ENCODE measurements around the gene MEF2D. TPM values are rescaled to one million over a fixed set of nuclear protein-coding genes. Genes with fewer than 3 reads are reported as not detected.

Gene MEF2D
- total and polyA plus RNA-seq, 3 experiments from 2014 or later, result 19.2 to 35.4 (median 32.9) TPM

DNA sequence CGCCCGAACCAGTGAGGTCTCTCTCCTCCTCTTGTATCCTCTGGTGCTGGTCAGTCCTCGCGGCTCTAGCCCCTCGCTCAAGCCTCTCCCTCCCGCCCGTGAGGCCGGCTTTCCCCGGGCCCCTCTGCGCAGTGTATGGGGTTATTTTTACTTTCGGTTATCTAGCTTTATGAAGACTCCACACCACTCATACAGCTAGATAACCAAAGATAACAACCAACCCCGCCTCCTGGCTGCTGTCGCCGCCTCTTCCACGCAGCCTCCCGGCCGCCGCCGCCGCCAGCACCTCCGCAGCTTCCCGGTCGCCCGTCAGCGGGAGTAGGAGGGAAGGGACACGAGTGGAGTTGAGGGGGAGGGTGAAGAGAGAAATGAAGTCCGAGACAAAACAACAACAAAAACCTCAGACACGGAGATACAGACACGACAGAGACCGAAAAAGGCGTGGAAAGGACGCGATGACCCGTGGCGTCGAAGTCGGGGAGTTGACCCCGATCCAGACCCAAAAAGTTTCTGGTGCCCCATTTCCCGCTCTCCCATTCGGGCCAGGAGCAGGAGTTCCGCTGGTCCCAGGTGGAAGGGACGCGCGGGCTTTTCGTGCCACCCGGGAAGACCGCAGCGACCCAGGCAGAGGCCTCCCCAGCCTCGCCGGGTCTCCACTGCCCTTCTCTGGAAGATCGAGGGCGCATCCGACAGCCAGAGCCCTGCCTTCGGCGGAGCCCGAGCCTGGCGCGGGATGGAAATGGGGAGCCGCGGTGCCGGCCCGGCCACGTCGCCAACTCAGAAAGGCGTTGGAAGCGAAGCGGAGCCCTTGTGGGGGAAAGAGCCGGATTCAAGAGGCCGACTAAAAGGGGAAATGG lies 80.1 kb downstream of the MEF2D start:
- Mint-ChIP-seq H3K4me3 (peak overlapping the region; percentile 91 to 97 (median 93)), H3K27me3 (peaks cover 14 to 71% of the 10 kb centered on the region in 2 donors), H3K36me3 (peaks cover 0 to 4% (median 3%) of the 10 kb centered on the region in 3 donors), H3K4me1 (peaks cover 23 to 35% (median 26%) of the 10 kb centered on the region in 3 donors), H3K9me3 (no peaks in the 10 kb centered on the region), H3K27ac (peak overlapping the region; percentile 51 to 98 (median 90))
- peak; percentile 38 to 65 (median 52) for DNase-seq
- Histone ChIP-seq H3K4me3 (ENCODE audit: low read length) (peak overlapping the region; percentile 62), H3K36me3 (ENCODE audit: insufficient read depth, low read length) (no peaks in the 10 kb centered on the region), H3K27me3 (ENCODE audit: insufficient read depth, low read length, poor library complexity, severe bottlenecking) (peaks cover 42% of the 10 kb centered on the region), H3K4me1 (ENCODE audit: insufficient read depth, low read length) (peaks cover 25% of the 10 kb centered on the region), H3K9me3 (ENCODE audit: low read length) (no peaks in the 10 kb centered on the region), H3K27ac (ENCODE audit: low read depth, low read length) (peak overlapping the region; percentile 68)
- POLR2A ChIA-PET, result interaction anchor here (0.7 kb wide), 1 partner anchor 35 kb away, joined by 3 read pairs; no protein-coding TSS in a partner anchor
- CTCF ChIA-PET, result interaction anchor here (0.6 to 4.6 kb wide), 10 partner anchors 11 to 194 kb away, joined by 3 to 35 read pairs (median 6); no protein-coding TSS in a partner anchor

DNA sequence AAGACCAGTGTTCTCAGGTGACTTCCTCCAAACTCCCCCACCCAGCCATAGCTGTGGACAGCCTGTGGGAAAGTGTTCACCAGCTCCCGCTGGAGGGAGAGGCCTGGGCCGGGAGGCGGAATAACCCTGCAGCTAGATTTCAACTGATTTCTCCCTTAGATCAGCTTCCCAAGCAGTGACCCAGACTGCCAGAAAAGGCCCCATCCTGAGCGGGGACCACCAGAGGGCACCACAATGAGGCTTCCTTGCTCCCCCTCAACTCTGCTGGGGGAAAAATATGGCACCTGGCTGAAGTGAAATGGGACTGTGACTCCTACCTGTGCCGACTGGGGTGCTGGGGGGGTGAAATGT lies 80.7 kb downstream of the MEF2D start:
- peak in 3 of 5 donors; percentile 35 to 68 (median 58) for DNase-seq
- Mint-ChIP-seq H3K9me3 (no peaks in the 10 kb centered on the region), H3K36me3 (peaks cover 0 to 4% (median 3%) of the 10 kb centered on the region in 3 donors), H3K27ac (peak overlapping the region in 7 of 8 donors; percentile 51 to 98 (median 92)), H3K27me3 (peaks cover 14 to 71% of the 10 kb centered on the region in 2 donors), H3K4me1 (peaks cover 23 to 35% (median 26%) of the 10 kb centered on the region in 3 donors), H3K4me3 (peak overlapping the region; percentile 91 to 97 (median 93))
- H3K36me3 ChIP-seq (ENCODE audit: insufficient read depth, low read length), result no peaks in the 10 kb centered on the region
- H3K4me1 ChIP-seq (ENCODE audit: insufficient read depth, low read length), result peaks cover 25% of the 10 kb centered on the region
- H3K9me3 ChIP-seq (ENCODE audit: low read length), result no peaks in the 10 kb centered on the region
- H3K4me3 ChIP-seq (ENCODE audit: low read length), result peak overlapping the region; percentile 62
- peaks cover 37% of the 10 kb centered on the region for H3K27me3 ChIP-seq (ENCODE audit: insufficient read depth, low read length, poor library complexity, severe bottlenecking)
- H3K27ac ChIP-seq (ENCODE audit: low read depth, low read length), result peak overlapping the region; percentile 68
- ChIA-PET CTCF (interaction anchor here (0.9 to 4.6 kb wide), 10 partner anchors 12 to 205 kb away, joined by 3 to 35 read pairs (median 6); no protein-coding TSS in a partner anchor), POLR2A (no interaction called here)

DNA sequence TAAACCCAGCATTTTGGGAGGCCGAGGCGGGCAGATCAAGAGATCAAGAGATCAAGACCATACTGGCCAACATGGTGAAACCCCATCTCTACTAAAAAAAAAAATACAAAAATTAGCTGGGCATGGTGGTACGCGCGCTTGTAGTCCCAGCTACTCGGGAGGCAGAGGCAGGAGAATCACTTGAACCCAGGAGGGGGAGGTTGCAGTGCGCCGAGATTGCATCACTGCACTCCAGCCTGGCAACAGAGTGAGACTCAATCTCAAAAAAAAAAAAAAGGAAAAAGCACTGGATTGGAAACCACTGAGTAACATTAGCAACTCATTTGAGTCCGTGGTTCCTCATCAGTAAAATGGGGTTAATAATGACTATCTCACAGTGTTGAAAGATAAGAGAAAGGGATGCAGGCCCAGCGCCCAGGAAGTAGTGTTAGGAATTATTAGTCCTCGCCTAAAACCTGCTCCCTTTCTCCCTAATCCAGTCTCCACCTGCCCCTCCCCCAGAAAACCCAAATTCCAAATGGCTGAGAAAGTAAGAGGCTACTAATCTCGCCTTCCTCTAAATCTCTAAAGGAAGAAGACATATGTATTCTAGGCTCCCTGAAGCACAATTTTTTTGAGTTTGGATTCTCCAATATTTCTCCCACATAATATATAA lies 82.0 kb downstream of the MEF2D start:
- H3K9me3 Mint-ChIP-seq, result no peaks in the 10 kb centered on the region
- peaks cover 23 to 35% (median 26%) of the 10 kb centered on the region in 3 donors for H3K4me1 Mint-ChIP-seq
- no peak for DNase-seq
- Histone ChIP-seq H3K4me1 (ENCODE audit: insufficient read depth, low read length) (peaks cover 25% of the 10 kb centered on the region), H3K9me3 (ENCODE audit: low read length) (no peaks in the 10 kb centered on the region), H3K4me3 (ENCODE audit: low read length) (no peak overlapping the region), H3K27me3 (ENCODE audit: insufficient read depth, low read length, poor library complexity, severe bottlenecking) (peaks cover 32% of the 10 kb centered on the region), H3K36me3 (ENCODE audit: insufficient read depth, low read length) (no peaks in the 10 kb centered on the region), H3K27ac (ENCODE audit: low read depth, low read length) (no peak overlapping the region)
- peak overlapping the region in 4 of 8 donors; percentile 1 to 85 (median 42) for H3K27ac Mint-ChIP-seq
- ChIA-PET POLR2A (interaction anchor here (0.9 kb wide), 1 partner anchor 39 kb away, joined by 3 read pairs; no protein-coding TSS in a partner anchor), CTCF (interaction anchor here (1.2 to 4.6 kb wide), 6 partner anchors 11 to 206 kb away, joined by 4 to 35 read pairs (median 8); no protein-coding TSS in a partner anchor)
- peak overlapping the region in 4 of 7 donors; percentile 91 to 96 (median 94) for H3K4me3 Mint-ChIP-seq
- H3K27me3 Mint-ChIP-seq, result peaks cover 14 to 69% of the 10 kb centered on the region in 2 donors
- peaks cover 3 to 4% (median 4%) of the 10 kb centered on the region in 3 donors for H3K36me3 Mint-ChIP-seq

DNA sequence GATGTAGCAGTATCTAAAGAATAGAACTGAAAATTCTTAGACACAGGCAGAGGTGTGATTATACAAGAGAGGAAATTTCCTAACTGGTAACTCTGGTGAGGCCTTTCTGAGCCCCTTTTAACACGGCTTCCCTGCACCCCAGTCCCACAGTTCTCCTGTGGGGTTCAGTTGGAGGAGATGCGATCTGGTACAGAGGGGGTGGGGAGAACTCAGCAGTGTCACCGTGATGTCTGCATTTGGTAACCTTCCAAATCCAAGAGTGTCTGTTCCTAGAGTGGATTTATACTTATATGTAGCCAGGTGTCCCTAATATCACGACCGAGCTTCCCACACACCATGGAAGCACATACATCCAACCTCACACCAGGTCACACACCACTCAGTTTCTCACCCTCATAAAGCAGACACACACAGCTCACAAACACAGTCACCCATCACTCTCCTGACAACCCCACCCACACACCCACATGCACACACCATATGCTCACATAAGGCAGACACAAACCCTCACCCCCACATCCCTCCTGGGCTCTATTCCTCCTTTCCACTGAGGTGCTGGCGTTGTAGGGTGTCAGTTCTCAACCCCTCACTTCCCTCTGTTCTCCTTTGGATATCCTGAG lies 83.1 kb downstream of the MEF2D start:
- peak overlapping the region in 3 of 7 donors; percentile 5 to 52 (median 44) for H3K4me3 Mint-ChIP-seq
- peaks cover 14 to 64% of the 10 kb centered on the region in 2 donors for H3K27me3 Mint-ChIP-seq
- H3K4me1 ChIP-seq (ENCODE audit: insufficient read depth, low read length), result peaks cover 25% of the 10 kb centered on the region
- H3K36me3 Mint-ChIP-seq, result peaks cover 3 to 5% (median 4%) of the 10 kb centered on the region in 3 donors
- H3K9me3 Mint-ChIP-seq, result no peaks in the 10 kb centered on the region
- no peak overlapping the region for H3K27ac ChIP-seq (ENCODE audit: low read depth, low read length)
- CTCF ChIA-PET, result interaction anchor here (1.1 to 4.6 kb wide), 3 partner anchors 28 to 191 kb away, joined by 3 to 35 read pairs (median 31); no protein-coding TSS in a partner anchor
- peaks cover 23% of the 10 kb centered on the region for H3K27me3 ChIP-seq (ENCODE audit: insufficient read depth, low read length, poor library complexity, severe bottlenecking)
- peaks cover 23 to 35% (median 26%) of the 10 kb centered on the region in 3 donors for H3K4me1 Mint-ChIP-seq
- no peaks in the 10 kb centered on the region for H3K9me3 ChIP-seq (ENCODE audit: low read length)
- no peak overlapping the region for H3K27ac Mint-ChIP-seq
- no peak for DNase-seq
- no peak overlapping the region for H3K4me3 ChIP-seq (ENCODE audit: low read length)
- no peaks in the 10 kb centered on the region for H3K36me3 ChIP-seq (ENCODE audit: insufficient read depth, low read length)
- POLR2A ChIA-PET, result no interaction called here

DNA sequence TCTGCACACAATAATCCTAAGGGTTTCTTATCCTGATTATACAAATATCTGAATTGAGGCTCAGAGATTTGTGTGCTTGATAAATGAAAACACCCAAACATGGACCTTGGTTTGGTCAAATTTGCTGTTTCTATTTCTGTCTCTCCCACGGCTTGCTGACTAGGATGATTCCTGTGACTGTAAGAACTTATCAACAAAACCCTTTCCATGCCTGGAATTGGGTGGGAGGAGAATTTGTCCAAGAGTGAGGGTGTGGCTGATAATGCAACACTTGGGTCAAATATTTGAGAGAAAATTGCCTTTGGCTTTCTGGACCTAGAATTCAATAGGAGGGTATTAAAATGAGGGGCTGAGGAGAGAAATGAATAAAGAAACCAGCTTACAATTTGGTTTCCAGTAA lies 83.6 kb downstream of the MEF2D start:
- ChIA-PET POLR2A (no interaction called here), CTCF (interaction anchor here (1.1 to 4.6 kb wide), 3 partner anchors 29 to 191 kb away, joined by 3 to 35 read pairs (median 31); no protein-coding TSS in a partner anchor)
- Mint-ChIP-seq H3K4me3 (peak overlapping the region in 2 of 7 donors; percentile 5 to 38), H3K4me1 (peaks cover 22 to 33% (median 25%) of the 10 kb centered on the region in 3 donors), H3K36me3 (peaks cover 3 to 10% (median 4%) of the 10 kb centered on the region in 3 donors), H3K27ac (no peak overlapping the region), H3K9me3 (no peaks in the 10 kb centered on the region), H3K27me3 (peaks cover 18 to 59% of the 10 kb centered on the region in 2 donors)
- Histone ChIP-seq H3K4me3 (ENCODE audit: low read length) (no peak overlapping the region), H3K9me3 (ENCODE audit: low read length) (no peaks in the 10 kb centered on the region), H3K4me1 (ENCODE audit: insufficient read depth, low read length) (peaks cover 23% of the 10 kb centered on the region), H3K27me3 (ENCODE audit: insufficient read depth, low read length, poor library complexity, severe bottlenecking) (peaks cover 18% of the 10 kb centered on the region), H3K27ac (ENCODE audit: low read depth, low read length) (no peak overlapping the region), H3K36me3 (ENCODE audit: insufficient read depth, low read length) (no peaks in the 10 kb centered on the region)
- no peak for DNase-seq

DNA sequence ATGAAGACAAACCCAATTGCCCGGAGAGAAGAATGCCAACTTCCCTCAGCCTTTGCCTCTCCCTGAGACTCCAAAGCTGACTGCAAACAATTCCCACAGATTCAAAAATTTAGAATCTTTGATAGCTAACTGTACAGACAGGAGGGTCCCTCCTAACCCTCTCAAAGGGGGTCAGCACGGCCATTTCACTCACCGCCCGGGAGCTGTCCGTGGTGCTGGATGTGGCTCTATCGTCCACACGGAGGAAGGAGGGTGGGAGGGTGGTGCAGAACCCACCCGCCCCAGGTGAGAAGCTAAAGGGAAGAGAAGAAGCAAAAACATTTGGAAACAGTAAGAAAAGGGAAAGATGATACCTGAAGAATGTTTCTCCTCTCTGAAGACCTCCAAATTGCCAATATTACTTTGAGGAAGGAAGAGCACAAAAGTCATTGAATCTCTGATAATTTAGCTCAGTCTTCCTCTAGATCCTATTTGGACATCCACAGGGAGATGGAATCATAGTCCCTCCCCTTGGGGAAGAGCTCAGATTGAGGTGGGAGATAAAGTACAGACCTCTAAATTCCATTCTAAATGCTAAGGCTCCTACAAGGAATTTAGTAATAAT lies 86.0 kb downstream of the MEF2D start:
- DNase-seq, result no peak
- CTCF ChIA-PET, result interaction anchor here (0.9 to 2.0 kb wide), 3 partner anchors 29 to 66 kb away, joined by 3 to 10 read pairs (median 6); no protein-coding TSS in a partner anchor
- Mint-ChIP-seq H3K27me3 (peaks cover 10 to 59% of the 10 kb centered on the region in 2 donors), H3K4me1 (peaks cover 6 to 10% (median 10%) of the 10 kb centered on the region in 3 donors), H3K27ac (no peak overlapping the region), H3K4me3 (peak overlapping the region in 1 of 7 donors; percentile 15), H3K36me3 (peaks cover 0 to 13% (median 3%) of the 10 kb centered on the region in 3 donors), H3K9me3 (no peaks in the 10 kb centered on the region)
- Histone ChIP-seq H3K4me3 (ENCODE audit: low read length) (no peak overlapping the region), H3K27me3 (ENCODE audit: insufficient read depth, low read length, poor library complexity, severe bottlenecking) (no peaks in the 10 kb centered on the region), H3K27ac (ENCODE audit: low read depth, low read length) (no peak overlapping the region), H3K9me3 (ENCODE audit: low read length) (no peaks in the 10 kb centered on the region), H3K36me3 (ENCODE audit: insufficient read depth, low read length) (no peaks in the 10 kb centered on the region), H3K4me1 (ENCODE audit: insufficient read depth, low read length) (peaks cover under 1% of the 10 kb centered on the region)
- POLR2A ChIA-PET, result no interaction called here

Measured in CD8-positive, alpha-beta memory T cell (primary cell).